H1 (cell line): ENCODE data around the gene C2orf76. TPM values are rescaled to one million over a fixed set of nuclear protein-coding genes. Genes with fewer than 3 reads are reported as not detected.

Source experiments
- BACH1 ChIP-seq: IDR thresholded peaks from 2 replicates; pipeline ENCODE4 v1.6.1; 2012; ENCODE audit warnings: low read length, improper control_type of control experiment
- polyA plus RNA-seq, 7 experiments: library from polyadenylated mRNA; depleted of rRNA in 3 of 7; stranded (reverse) in 5 of 7; unstranded in 2 of 7; fragments of >200 nt in 5 of 7; fragments of 200-250 nt in 2 of 7; gene quantifications; 1 replicate in 5 of 7; 2 replicates in 1 of 7; 4 replicates in 1 of 7; pipeline versions ENCODE4 v1.2.1 to v1.2.3, GENCODE V29; 2011 to 2013; ENCODE audit warnings: missing spikeins in 2 of 7, mixed read lengths in 2 of 7
- total RNA-seq: library from RNA; stranded (reverse); fragmentation: NEBNext Ultra II Directional; extraction: Animal tissue kit (Norgen Biotek cat#: 25700); gene quantifications from 2 replicates; pipeline ENCODE4 v1.2.1, GENCODE V29; 2021

Gene C2orf76
- total and polyA plus RNA-seq, 2 of the 8 experiments (the other 6 are each of a cell fraction or from before 2014, with no cell fraction given): 4.4 to 5.0 TPM

DNA sequence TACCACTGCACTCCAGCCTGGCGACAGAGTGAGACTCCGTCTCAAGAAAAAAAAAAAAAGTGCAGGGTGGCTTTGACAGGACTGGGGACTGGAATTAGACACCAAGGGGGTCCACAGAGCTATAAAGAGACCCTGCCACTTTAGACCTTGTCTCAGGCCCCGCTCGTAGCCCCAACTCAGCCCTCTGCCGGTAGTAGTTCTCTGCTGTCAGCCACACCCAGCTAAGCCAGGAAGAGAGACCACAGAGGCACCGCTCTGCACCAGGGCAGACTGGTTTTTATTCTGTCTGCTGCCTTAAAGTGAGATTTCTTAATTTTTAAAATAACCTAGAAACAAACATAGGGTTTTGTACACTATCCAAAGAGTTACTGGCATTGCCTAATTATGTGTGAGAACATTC lies 77.0 kb downstream of the C2orf76 start (continued):
- TF ChIP-seq BACH1: no peak
